ENCODE data around the gene NPAS2.
A peak's percentile ranks its signal among the peaks of the same experiment; 100 is the strongest.

Gene NPAS2

DNA sequence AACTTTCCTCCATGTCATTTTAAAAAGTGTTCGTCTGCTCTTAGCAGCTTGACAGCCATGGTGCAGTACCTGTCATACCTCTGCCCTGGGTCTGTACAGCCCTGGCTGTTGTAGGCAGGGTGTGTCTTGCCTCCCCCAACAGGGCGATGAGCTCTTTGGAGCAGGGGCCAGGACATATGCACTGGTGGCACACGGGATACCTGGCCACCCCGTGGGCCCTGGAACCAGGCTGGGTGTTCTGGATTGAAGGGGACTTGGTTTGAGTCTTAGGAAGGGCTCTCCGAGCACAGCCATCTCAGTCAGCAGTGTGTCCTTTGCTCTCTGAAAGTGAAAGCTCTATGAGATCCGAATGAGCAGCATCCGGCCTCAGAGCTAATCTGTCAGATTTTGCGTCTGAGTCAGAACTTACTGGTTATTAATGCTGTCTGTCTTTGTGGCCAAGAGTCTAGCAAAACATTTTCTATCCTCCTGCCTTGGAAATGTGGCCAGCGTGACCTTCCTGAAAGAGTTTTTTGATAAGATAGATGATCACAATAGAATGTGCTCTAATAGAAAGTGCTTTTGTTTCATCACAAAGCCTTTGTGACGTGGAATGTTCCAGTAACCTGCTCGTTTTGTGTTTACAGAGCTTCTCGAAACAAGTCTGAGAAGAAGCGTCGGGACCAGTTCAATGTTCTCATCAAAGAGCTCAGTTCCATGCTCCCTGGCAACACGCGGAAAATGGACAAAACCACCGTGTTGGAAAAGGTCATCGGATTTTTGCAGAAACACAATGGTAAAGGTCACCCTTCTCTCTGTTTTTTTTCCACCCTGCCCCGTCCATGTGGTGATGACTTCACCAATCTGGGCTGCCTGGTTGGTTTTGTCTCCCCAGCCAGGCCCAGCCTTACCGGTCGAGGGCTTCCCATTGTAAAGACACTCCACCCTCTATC is 104.8 kb downstream of the NPAS2 start:
- peak overlapping the region; percentile 16 for H3K4me3 ChIP-seq (ENCODE audit: low read depth, low read length)
- no peak for TF ChIP-seq CTCF (IDR thresholded peaks at IDR 0.05; ENCODE audit: insufficient read depth, low read depth, low read length, missing control alignments)
- DNase-seq (ENCODE audit: low read depth), result peak; percentile 60

DNA sequence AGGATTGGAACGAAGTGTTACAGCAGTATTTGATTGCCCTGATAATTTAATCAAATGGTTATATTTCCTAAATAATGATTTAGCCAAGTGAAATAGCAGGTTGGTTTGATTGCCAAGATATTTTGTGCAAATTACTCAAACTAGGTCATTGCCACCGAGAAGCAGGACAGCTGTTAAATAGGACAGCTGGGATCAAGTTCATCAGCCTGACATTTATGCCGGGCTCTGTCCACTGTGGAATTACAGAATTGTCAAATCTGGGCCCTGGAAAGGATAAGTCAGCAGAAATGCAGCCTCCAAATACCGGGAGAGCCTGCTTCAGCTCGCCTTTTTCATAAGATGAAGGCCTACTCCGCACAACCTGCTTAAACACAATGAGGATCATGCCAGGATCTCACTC is 108.3 kb downstream of the NPAS2 start:
- H3K4me3 ChIP-seq (ENCODE audit: low read depth, low read length), result no peak overlapping the region
- no peak for DNase-seq (ENCODE audit: low read depth)
- no peak for TF ChIP-seq CTCF (IDR thresholded peaks at IDR 0.05; ENCODE audit: insufficient read depth, low read depth, low read length, missing control alignments)

DNA sequence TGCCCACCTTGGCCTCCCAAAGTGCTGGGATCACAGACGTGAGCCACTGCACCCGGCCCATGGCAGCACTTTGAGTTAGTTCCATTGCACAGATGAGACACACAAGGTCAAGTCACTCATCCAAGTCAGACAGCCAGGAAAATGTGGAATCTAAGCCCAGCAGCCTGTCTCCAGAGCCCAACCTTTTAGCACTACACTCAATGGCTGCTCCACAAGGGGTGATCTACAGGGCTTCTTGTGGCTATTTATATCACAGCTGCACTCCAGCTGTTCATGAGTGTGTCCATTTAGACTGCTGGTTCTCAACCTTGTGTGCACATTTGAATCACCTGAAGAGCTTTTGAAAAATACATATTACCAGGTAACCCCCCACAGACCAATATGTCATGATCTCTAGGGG is 109.2 kb downstream of the NPAS2 start:
- DNase-seq (ENCODE audit: low read depth), result no peak
- TF ChIP-seq CTCF (IDR thresholded peaks at IDR 0.05; ENCODE audit: insufficient read depth, low read depth, low read length, missing control alignments), result no peak
- H3K4me3 ChIP-seq (ENCODE audit: low read depth, low read length), result no peak overlapping the region

- H3K4me3 ChIP-seq (ENCODE audit: low read depth, low read length), result no peak overlapping the region
- TF ChIP-seq CTCF (IDR thresholded peaks at IDR 0.05; ENCODE audit: insufficient read depth, low read depth, low read length, missing control alignments), result no peak
- DNase-seq (ENCODE audit: low read depth), result no peak
Observed at GRCh38 chr2:100934504-100935371, 114.8 kb downstream of the NPAS2 start.

DNA sequence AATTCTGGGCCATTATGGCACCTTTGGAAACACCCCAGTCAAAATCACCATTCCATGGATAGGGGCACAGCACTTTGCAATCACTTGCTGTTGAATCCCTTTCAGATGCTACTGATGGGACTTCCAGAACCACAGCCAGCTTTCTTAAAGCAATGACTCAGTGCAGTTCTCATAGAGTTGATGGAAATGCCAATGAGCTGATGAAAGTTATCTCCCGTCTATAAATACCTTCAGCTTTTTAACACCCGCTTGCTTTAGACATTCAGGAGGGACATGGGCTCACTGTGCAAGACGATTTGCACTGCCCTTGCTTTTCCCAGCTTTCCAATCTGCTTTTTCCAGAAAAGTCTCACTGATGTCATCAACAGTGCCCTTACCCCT is 115.4 kb downstream of the NPAS2 start:
- DNase-seq (ENCODE audit: low read depth), result no peak
- no peak overlapping the region for H3K4me3 ChIP-seq (ENCODE audit: low read depth, low read length)
- no peak for TF ChIP-seq CTCF (IDR thresholded peaks at IDR 0.05; ENCODE audit: insufficient read depth, low read depth, low read length, missing control alignments)

DNA sequence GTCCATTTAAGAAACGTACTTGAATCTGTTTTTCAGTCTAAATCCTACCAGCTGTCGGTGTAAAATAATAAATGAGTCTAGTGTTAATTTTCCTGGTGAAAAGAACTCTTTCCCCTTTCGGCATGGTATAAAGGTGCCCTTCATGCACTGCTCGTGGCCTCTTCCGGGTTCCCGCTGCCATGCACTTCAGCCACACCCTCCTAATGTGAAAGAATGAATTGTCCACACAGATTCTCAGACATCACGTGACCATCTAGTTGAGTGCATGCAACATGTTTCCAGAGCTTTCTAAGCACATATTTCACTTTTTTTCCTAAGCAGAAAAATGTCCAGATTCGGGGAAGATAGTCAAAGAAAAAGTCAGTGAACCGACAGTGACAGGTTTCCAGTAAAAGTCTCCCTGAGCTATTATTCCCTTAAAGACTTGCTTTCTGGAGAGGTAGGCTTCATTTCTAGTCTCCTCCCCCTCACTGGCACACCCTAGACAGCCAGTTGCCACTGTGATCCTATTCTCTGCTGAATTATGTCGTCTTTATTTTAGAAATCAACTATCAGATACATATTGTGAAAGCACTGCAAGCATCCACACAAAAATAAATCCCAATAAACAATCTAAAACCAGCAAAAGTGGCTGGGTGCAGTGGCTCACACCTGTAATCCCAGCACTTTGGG is 116.3 kb downstream of the NPAS2 start:
- no peak for DNase-seq (ENCODE audit: low read depth)
- TF ChIP-seq CTCF (IDR thresholded peaks at IDR 0.05; ENCODE audit: insufficient read depth, low read depth, low read length, missing control alignments), result no peak
- no peak overlapping the region for H3K4me3 ChIP-seq (ENCODE audit: low read depth, low read length)

Data from GM12865 (cell line).